CD14-positive monocyte (primary cell): ENCODE measurements around the gene ROBO1. TPM values are rescaled to one million over a fixed set of nuclear protein-coding genes. Genes with fewer than 3 reads are reported as not detected.

ENCODE experiments used
- DNase-seq, 3 donors: peaks; one replicate each; pipeline ENCODE4 v3.0.0-alpha.2; 2011 to 2022
- H2AFZ ChIP-seq: 2 replicates; pipeline ENCODE4 v1.6.0; 2012; ENCODE audit warnings: mild to moderate bottlenecking, low read depth, low read length, inconsistent platforms; ENCODE audit not compliant: insufficient read depth, poor library complexity, severe bottlenecking
- H3K27ac ChIP-seq, 2 donors: 1 replicate in 1 of 2; 2 replicates in 1 of 2; pipeline ENCODE4 v1.5.1; 2012 to 2013; ENCODE audit warnings: low read length in 2 of 2, control low read depth in 1 of 2, inconsistent platforms in 1 of 2, low read depth in 1 of 2, mild to moderate bottlenecking in 1 of 2
- H3K27me3 ChIP-seq, 2 donors: one replicate each; pipeline versions ENCODE4 v1.6.0 to v1.6.1; 2011 to 2013; ENCODE audit warnings: low read length in 2 of 2; ENCODE audit not compliant: control insufficient read depth in 2 of 2, insufficient read depth in 2 of 2
- H3K36me3 ChIP-seq, 2 donors: replicated peaks in 1 of 2; 1 replicate in 1 of 2; 2 replicates in 1 of 2; pipeline versions ENCODE4 v1.5.1 to v1.6.1; 2012 to 2013; ENCODE audit warnings: low read length in 2 of 2, control low read depth in 1 of 2, inconsistent platforms in 1 of 2, mild to moderate bottlenecking in 1 of 2; ENCODE audit not compliant: insufficient read depth in 2 of 2, control insufficient read depth in 1 of 2
- H3K4me1 ChIP-seq, 2 donors: 1 replicate in 1 of 2; 2 replicates in 1 of 2; pipeline versions ENCODE4 v1.5.1 to v1.6.1; 2012 to 2013; ENCODE audit warnings: low read length in 2 of 2, control low read depth in 1 of 2, inconsistent platforms in 1 of 2, mild to moderate bottlenecking in 1 of 2, moderate library complexity in 1 of 2; ENCODE audit not compliant: insufficient read depth in 2 of 2, control insufficient read depth in 1 of 2
- H3K4me2 ChIP-seq: replicated peaks from 2 replicates; pipeline ENCODE3; 2012; ENCODE audit warnings: low read length, moderate library complexity, mild to moderate bottlenecking; ENCODE audit not compliant: poor library complexity, severe bottlenecking; ENCODE audit errors: extremely low read depth
- H3K4me3 ChIP-seq, 3 experiments: fragments of 200-600 bp in 1 of 3; sonication (generic) in 1 of 3; replicated peaks in 1 of 3; 1 replicate in 2 of 3; 2 replicates in 1 of 3; pipeline ENCODE4 v1.5.1; 2011 to 2013; ENCODE audit warnings: low read length in 3 of 3, mild to moderate bottlenecking in 3 of 3, control low read depth in 2 of 3, low read depth in 2 of 3, inconsistent platforms in 1 of 3, moderate library complexity in 1 of 3
- H3K79me2 ChIP-seq: 2 replicates; pipeline ENCODE4 v1.6.0; 2012; ENCODE audit warnings: mild to moderate bottlenecking, control low read depth, inconsistent platforms, low read length, moderate library complexity; ENCODE audit not compliant: insufficient read depth
- H3K9ac ChIP-seq: 2 replicates; pipeline ENCODE4 v1.6.0; 2017; ENCODE audit warnings: low read length, mild to moderate bottlenecking; ENCODE audit not compliant: insufficient read depth, poor library complexity, severe bottlenecking
- H3K9me3 ChIP-seq, 2 donors: replicated peaks in 1 of 2; 1 replicate in 1 of 2; 2 replicates in 1 of 2; pipeline versions ENCODE4 v1.5.1 to v1.6.1; 2012 to 2013; ENCODE audit warnings: low read length in 2 of 2, control low read depth in 1 of 2; ENCODE audit not compliant: control insufficient read depth in 1 of 2, insufficient read depth in 1 of 2
- H4K20me1 ChIP-seq: 2 replicates; pipeline ENCODE4 v1.6.0; 2012; ENCODE audit warnings: mild to moderate bottlenecking, low read length, control low read depth, moderate library complexity; ENCODE audit not compliant: insufficient read depth
- H3K27ac Mint-ChIP-seq, 7 donors: one replicate each; pipeline ENCODE4 v1.8.0; 2020; ENCODE audit warnings: mild to moderate bottlenecking in 7 of 7, mixed read lengths in 7 of 7, moderate library complexity in 6 of 7, inconsistent platforms in 2 of 7
- H3K27me3 Mint-ChIP-seq, 3 donors: one replicate each; pipeline ENCODE4 v1.8.0; 2021 to 2022; ENCODE audit warnings: low read depth in 3 of 3, mild to moderate bottlenecking in 3 of 3, mixed read lengths in 3 of 3, moderate library complexity in 3 of 3, inconsistent platforms in 1 of 3
- H3K36me3 Mint-ChIP-seq, 2 donors: one replicate each; pipeline ENCODE4 v1.8.0; 2020; ENCODE audit warnings: mixed read lengths in 2 of 2, inconsistent platforms in 1 of 2, mild to moderate bottlenecking in 1 of 2
- H3K4me1 Mint-ChIP-seq: one replicate; pipeline ENCODE4 v1.8.0; 2020; ENCODE audit warnings: mild to moderate bottlenecking, mixed read lengths
- H3K4me3 Mint-ChIP-seq, 2 donors: one replicate each; pipeline ENCODE4 v1.8.0; 2020; ENCODE audit warnings: mild to moderate bottlenecking in 2 of 2, mixed read lengths in 2 of 2, moderate library complexity in 1 of 2
- H3K9me3 Mint-ChIP-seq, 7 donors: one replicate each; pipeline ENCODE4 v1.8.0; 2020 to 2022; ENCODE audit warnings: mixed read lengths in 7 of 7, mild to moderate bottlenecking in 6 of 7, moderate library complexity in 6 of 7, inconsistent platforms in 2 of 7
- CTCF ChIP-seq: fragments of 200-600 bp; IDR thresholded peaks from one replicate; pipeline ENCODE4 v1.8.0; 2022; ENCODE audit warnings: antibody characterized with exemption, mild to moderate bottlenecking
- WGBS: methylation state at CpG from one replicate; pipeline ENCODE4 v1.1.5; 2013; ENCODE audit warnings: missing lambda C conversion rate; ENCODE audit not compliant: insufficient coverage; 5-methylcytosine and 5-hydroxymethylcytosine counted together
- intact Hi-C, 2 donors: fragments of 100-400 bp; cut with micrococcal nuclease; formaldehyde crosslinking; loops; one replicate each; pipeline versions ENCODE4 v1.15.0 to v1.15.1; 2023
- polyA plus RNA-seq, 3 donors: library from polyadenylated mRNA; depleted of rRNA in 1 of 3; unstranded in 2 of 3; stranded (reverse) in 1 of 3; fragments of 300-500 nt in 2 of 3; fragments of >200 nt in 1 of 3; fragmentation: Illumina TruSeq in 2 of 3; gene quantifications; 1 replicate in 2 of 3; 2 replicates in 1 of 3; pipeline ENCODE4 v1.2.3, GENCODE V29; 2012 to 2021

ROBO1 gene
- polyA plus RNA-seq, 3 donors: 0.09 to 0.10 TPM; not detected in 1

DNA sequence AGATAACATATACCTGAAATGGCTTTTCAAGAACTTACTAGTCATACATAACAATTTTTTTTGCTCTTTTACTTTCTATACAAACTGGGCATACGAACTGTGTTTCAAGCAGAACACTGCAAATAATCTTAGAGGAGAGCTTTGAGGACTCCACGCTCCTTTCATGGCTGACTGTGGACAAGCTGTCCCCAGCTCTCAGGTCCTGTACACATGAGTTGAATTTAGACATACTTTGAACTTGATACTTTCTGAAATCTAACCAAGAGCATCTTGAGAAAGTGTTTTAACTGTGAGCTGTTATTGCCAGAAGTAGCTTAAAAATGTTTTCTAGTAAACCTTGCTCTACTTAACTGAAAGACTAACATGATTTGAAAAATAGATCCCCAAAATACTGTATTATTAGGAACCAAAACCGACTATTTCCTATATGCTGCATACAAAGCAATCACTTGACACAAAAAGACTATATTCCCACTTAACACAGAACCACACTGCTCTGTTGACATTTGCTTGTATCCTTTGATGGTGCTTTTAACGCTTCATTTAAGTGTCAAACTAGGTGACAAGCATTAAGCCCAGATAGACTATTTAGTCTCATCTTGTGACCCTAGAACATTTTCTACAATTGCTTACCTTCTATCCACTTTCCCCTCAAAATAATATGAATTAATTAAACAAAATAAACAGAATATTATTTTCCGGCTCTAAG lies 755.8 kb downstream of the ROBO1 start:
- 60% methylated on average over 1 of the region's 5 CpGs for WGBS
- no peak for TF ChIP-seq CTCF
- no peak overlapping the region for H3K9ac ChIP-seq
- Mint-ChIP-seq H3K4me3 (no peak overlapping the region), H3K36me3 (no peaks in the 10 kb centered on the region), H3K9me3 (peaks cover 0 to 5% (median 0%) of the 10 kb centered on the region in 7 donors), H3K27me3 (no peaks in the 10 kb centered on the region), H3K27ac (no peak overlapping the region), H3K4me1 (no peaks in the 10 kb centered on the region)
- no peaks in the 10 kb centered on the region for H3K36me3 ChIP-seq
- no peak overlapping the region for H3K4me3 ChIP-seq
- H3K27ac ChIP-seq: no peak overlapping the region
- no peak overlapping the region for H3K4me2 ChIP-seq
- H3K27me3 ChIP-seq: peaks cover 7 to 13% of the 10 kb centered on the region in 2 donors
- H3K79me2 ChIP-seq: no peaks in the 10 kb centered on the region
- H3K9me3 ChIP-seq: no peaks in the 10 kb centered on the region
- H2AFZ ChIP-seq: no peak overlapping the region
- DNase-seq: no peak
- no peaks in the 10 kb centered on the region for H3K4me1 ChIP-seq
- no peaks in the 10 kb centered on the region for H4K20me1 ChIP-seq
- intact Hi-C loops: no loop called here

- H3K27ac Mint-ChIP-seq: no peak overlapping the region
- H4K20me1 ChIP-seq: no peaks in the 10 kb centered on the region
- no peak for DNase-seq
- H3K9me3 ChIP-seq: no peaks in the 10 kb centered on the region
- no peak overlapping the region for H3K4me2 ChIP-seq
- H3K4me1 Mint-ChIP-seq: no peaks in the 10 kb centered on the region
- no peak overlapping the region for H3K27ac ChIP-seq
- H3K27me3 Mint-ChIP-seq: no peaks in the 10 kb centered on the region
- no peak overlapping the region for H3K4me3 Mint-ChIP-seq
- no peaks in the 10 kb centered on the region for H3K36me3 Mint-ChIP-seq
- H3K36me3 ChIP-seq: no peaks in the 10 kb centered on the region
- H3K79me2 ChIP-seq: no peaks in the 10 kb centered on the region
- H3K4me3 ChIP-seq: no peak overlapping the region
- H3K27me3 ChIP-seq: no peaks in the 10 kb centered on the region
- no peak overlapping the region for H2AFZ ChIP-seq
- no peaks in the 10 kb centered on the region for H3K4me1 ChIP-seq
- peaks cover 0 to 3% (median 0%) of the 10 kb centered on the region in 7 donors for H3K9me3 Mint-ChIP-seq
- TF ChIP-seq CTCF: no peak
- intact Hi-C loops: no loop called here
- H3K9ac ChIP-seq: no peak overlapping the region
These were observed 757.9 kb downstream of the ROBO1 start for GRCh38 chr3:79009861-79010260.
